GM21526 (cell line): ENCODE measurements around the gene GLI3.

Experiments
- ATAC-seq: cut with Tn5 transposase; IDR thresholded peaks from one replicate; pipeline ENCODE4 v1.9.1; 2021; ENCODE audit warnings: moderate library complexity; ENCODE audit not compliant: unreplicated experiment, low FRiP score

The GLI3 gene

GRCh38 chr7:41979834-41980307 lies 257.1 kb downstream of the GLI3 start:
- ATAC-seq: no peak

GRCh38 chr7:41978858-41979257 lies 258.2 kb downstream of the GLI3 start:
- no peak for ATAC-seq

GRCh38 chr7:41977661-41978060 lies 259.3 kb downstream of the GLI3 start:
- ATAC-seq: no peak

DNA sequence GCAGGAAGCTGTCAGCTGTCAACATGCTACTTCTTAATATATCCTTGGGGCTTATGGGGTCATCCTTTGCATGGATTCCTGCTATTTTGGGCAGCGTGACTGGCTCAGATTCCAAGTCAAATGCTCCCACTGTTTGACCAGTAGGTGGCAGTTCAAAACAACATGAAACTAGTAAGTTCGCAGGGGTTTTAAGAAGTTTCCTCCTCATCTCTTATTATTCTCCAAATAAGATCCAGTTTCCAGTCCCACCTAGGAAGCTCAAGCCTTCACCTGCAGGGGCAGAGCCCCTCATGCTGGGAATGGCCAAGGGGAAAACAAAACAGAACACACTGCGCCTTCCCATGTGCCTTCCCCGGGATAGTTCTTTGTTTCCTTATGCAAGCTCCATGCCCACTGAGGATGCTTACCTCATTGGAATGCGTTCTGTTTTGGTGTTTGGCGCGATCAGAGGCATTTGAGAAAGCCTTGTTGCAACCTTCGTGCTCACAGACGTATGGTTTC lies 259.8 kb downstream of the GLI3 start:
- no peak for ATAC-seq

GRCh38 chr7:41976411-41976810 lies 260.6 kb downstream of the GLI3 start:
- no peak for ATAC-seq

DNA sequence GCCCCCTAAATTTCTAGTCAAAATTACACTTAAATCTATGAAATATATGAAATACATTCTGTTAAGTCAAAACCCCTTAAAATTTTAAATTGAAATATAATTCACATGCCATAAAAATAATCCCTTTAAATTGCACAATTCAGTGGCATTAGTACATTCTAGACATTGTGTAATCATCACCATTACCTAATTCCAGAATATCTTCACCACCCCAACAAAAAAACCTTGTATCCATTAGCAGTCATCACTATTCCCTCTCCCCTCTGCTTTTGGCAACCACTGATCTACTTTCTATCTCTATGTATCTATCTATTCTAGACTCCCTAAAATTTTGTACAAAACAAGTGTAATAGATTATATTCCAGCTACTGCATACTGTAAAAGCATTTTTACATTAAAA lies 261.2 kb downstream of the GLI3 start:
- no peak for ATAC-seq

GRCh38 chr7:41974870-41975557 lies 262.0 kb downstream of the GLI3 start:
- no peak for ATAC-seq

GRCh38 chr7:41973202-41973730 lies 263.7 kb downstream of the GLI3 start:
- ATAC-seq: no peak

- no peak for ATAC-seq
These were observed 264.2 kb downstream of the GLI3 start for GRCh38 chr7:41972776-41973175.

GRCh38 chr7:41972270-41972669 lies 264.7 kb downstream of the GLI3 start:
- ATAC-seq: no peak

GRCh38 chr7:41971640-41972187 lies 265.3 kb downstream of the GLI3 start:
- ATAC-seq: no peak

GRCh38 chr7:41970941-41971340 lies 266.1 kb downstream of the GLI3 start:
- ATAC-seq: no peak

GRCh38 chr7:41969561-41970105 lies 267.4 kb downstream of the GLI3 start:
- ATAC-seq: no peak

DNA sequence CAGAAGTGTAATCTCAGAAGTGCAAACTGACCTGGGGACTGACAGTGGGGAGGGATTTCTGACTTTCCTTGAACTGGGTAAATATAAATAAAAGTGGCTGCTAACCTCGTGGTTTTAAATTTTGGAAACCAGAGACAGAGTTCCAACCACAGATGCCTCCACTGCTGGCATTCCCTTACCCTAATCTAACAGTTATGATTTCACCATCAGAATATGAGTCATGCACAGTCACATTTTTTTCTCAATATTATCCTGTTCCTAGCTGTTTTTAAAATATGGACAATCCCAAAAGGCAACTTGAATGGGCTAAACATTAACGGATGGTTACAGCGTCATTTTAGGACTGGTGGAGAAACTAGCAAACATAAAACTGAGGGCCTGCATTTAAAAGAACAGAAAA lies 269.9 kb downstream of the GLI3 start:
- no peak for ATAC-seq

DNA sequence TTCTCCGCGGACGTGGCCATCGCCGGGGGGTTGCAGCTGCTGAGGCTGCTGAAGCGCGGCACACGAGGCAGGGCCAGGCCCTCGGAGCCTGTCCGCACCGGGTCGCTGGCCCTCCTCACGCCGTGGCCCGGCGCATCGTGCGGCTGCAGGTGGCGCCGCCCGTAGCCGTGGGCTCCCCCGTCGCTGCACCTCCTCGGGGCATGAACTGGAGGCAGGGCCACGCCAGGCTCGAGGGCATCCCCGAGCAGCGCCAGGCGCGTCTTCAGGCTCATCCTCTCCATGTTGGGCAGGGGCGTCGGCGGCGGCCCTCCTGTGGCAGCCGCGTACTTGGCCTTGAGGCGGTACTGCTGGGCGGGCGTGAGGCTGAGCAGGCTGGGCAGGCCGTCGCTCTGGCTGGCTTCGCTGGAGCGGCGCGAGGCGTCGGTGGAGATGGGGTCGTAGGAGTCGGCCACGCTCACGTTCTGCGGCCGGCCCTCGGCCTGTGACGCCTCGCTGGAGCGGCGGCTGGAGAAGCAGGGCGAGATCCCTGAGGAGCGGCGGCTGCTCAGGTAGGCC lies 271.0 kb downstream of the GLI3 start:
- ATAC-seq: no peak

GRCh38 chr7:41964849-41965745 lies 271.9 kb downstream of the GLI3 start:
- ATAC-seq: no peak

GRCh38 chr7:41964183-41964753 lies 272.7 kb downstream of the GLI3 start:
- ATAC-seq: no peak

GRCh38 chr7:41956705-41957104 lies 280.3 kb downstream of the GLI3 start:
- ATAC-seq: no peak

DNA sequence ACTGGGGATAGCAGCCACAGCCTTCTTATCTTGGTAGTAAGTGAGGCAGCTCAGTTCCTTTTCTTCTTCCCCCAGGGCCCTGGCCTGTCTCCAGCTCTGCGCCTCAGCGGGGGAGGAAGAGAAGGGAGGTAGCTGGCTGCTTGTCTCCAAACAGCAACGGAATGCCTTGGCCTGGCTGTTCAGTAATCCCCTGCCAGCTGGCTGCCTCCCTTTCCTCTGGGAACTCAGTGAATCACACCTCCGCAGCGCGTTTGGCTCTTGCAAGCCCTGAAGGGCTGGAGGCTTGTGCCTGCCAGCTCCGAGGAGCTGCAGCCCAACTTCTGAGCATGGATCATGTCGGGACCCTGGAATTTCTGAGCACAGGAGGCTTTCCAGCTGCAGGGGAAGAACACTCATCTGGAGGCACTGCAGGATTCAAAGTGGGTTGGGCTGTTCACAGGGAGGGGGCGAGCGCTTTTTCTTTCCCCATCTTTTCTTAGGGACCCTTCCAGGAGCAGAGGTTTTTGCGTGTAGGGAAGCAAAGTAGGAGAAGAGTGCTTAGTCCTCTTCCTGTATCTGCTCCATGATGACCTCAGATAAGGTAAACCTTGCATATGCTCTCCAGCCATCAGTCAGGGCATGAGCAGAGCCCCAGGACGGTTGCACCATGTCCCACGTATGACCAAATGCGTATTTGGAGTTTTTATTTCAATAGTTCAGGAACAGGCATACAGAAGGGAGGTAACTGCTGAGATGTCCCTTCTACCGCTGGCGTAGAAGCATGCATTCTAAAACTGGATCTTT lies 280.9 kb downstream of the GLI3 start:
- ATAC-seq: no peak
